T1000 (cell line): Measurements from ENCODE around the gene DGAT2L6.
"Not testable (repeated sequence)": the region's sequence is repeated elsewhere in the genome, so short reads cannot be mapped to it uniquely, and the experiment has no call there.

Experiments used
- DNase-seq: peaks from one replicate; lab custom pipeline; 2025; ENCODE audit warnings: mixed read lengths; lab: John Stamatoyannopoulos, UW

The DGAT2L6 gene

DNA sequence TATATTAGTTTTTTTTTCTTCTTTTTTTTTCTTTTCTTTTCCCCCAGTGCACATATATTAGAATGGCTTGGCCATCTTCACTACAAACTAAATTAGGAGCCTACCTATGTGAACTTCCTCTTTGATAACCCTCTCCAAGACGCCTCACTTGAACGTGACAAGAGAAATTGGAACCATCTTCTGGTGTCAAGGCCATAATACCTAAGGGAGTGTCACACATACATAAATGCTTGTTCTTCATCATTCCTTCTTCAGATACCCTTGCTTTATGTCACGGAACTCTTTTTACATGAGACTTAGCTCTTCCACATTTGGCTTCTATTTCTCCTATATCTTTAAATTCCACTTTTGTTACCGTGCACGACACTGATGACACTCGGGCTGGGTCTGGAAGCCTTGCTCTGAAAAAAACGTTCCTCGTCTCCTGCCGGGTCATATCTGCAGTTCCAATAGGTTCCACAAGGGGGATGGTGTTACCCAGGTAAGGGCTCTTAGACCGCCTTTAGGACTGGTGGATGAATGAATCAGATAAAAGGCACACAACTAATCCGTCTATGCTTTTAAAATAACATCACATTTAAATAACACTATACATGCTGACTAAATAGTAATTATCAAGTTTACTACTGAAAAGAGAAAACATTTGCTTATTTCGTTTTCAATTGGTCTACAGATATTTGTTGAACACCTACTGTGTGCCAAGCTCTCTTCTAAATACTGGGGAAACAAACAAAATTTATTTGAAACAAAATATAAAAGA is 19.9 kb downstream of the DGAT2L6 start:
- no peak for DNase-seq

DNA sequence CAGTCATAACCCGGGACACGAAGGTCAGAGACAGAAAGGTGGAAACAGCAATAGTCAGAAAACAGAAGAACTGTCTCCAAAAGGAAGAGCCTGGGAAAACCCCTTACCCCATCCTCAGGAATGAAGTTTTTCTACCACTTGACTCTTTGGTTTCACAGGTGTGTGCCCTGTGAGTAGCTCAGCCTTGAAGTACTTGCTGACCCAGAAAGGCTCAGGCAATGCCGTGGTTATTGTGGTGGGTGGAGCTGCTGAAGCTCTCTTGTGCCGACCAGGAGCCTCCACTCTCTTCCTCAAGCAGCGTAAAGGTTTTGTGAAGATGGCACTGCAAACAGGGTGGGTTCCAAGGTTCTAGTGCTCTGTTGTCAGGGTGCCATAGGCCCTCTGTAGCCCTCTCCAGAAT is 24.4 kb downstream of the DGAT2L6 start:
- no peak for DNase-seq

DNA sequence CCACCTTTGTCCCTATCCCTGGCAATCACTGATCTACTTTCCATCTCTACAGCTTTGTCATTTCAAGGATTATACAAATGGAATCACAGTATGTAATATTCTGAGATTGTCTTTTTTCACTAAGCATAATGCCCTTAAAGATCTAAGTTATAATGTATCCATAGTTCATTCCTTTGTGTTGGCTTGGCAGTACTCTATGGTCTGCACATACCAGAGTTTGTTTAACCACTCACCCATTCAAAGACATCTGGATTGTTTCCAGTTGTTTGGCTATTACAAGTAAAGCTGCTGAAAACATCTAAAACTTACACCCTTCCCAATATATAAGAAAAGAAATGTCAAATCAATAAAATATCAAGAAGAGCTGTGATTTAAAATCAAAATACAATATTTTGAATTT is 31.2 kb downstream of the DGAT2L6 start:
- DNase-seq, result no peak

DNA sequence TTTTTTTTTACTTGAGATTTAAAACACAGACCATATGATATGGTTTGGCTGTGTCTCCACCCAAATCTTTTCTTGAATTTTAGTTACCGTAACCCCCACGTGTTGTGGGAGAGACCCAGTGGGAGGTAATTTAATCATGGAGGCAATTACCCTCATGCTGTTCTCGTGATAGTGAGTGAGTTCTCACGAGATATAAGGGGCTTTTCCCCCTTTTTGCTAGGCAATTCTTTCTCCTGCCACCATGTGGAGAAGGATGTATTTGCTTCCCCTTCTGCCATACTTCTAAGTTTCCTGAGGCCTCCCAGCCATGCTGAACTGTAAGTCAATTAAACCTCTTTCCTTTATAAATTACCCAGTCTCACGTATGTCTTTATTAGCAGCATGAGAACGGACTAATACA is 32.3 kb downstream of the DGAT2L6 start:
- not testable (repeated sequence) for DNase-seq

DNA sequence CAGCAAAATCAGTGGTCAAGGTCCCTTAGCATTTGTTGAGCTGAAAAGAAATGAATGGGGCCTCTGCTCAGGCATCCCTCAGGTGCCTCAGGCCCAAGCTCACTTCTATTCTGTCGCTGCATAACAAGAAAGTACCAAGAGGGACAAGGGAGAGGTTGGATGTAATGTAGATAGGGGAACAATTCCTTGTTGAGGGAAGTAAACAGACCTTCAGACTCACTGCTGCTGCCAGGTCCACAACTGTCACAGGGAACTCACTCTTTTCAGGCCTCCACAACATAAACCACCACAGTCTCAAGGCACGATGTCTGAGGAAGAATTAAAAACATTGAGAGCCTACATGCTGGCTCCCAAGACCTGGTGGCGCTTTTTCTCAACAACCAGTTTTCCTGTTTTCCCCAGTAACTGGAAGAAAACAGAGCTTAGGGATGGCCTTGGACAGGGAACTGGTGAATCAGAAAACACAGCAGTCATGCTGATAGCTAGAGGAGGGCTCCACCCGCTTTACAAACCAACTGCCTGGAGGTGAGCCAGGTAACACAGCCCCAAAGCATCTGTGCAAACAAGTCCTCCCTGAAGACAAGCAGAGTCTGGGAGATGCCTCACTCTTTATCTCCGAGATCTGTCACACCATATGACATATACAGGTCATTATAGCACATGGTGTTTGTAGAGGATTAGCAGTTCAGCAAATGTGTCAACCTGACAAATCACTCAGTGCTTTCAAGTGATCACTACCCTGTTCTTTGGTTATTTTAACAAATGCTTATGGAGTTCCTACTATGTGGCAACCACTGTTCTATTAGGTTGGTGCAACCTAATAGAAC is 42.9 kb downstream of the DGAT2L6 start:
- DNase-seq, result no peak

DNA sequence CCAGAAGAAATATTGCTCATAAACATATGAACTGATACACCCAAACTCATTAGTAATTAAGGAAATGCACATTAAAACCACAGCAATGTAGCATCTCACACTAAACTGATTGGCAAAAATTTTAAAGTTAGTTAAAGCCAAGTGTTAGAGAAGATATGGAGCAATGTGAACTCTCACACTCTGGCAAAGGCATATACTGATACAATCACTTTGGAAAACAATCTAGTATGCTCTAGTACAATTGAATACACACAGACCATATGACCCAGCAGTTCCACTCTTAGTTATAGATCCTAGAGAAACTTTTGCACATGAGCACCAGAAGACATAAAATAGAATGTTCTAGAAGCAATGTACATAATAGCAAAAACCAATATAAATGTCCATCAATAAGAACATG is 48.8 kb downstream of the DGAT2L6 start:
- DNase-seq, result no peak

DNA sequence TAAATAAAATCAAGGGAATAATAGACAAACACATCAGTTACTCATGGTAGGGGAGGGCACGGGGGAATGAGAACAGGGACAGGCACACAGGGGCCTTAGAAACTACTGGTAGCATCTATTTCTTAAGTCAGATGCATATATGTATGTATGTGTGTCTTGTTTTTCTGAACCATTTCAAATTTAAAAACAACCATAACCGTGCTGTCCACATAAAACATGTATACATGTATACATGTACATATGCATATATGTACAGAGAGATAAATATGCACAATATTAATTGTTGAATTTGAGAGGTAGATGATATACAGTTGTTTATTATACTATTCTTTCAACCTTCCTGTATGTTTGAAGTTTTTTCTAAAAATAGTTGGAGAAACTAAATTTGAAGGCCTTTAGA is 49.4 kb downstream of the DGAT2L6 start:
- DNase-seq, result no peak

DNA sequence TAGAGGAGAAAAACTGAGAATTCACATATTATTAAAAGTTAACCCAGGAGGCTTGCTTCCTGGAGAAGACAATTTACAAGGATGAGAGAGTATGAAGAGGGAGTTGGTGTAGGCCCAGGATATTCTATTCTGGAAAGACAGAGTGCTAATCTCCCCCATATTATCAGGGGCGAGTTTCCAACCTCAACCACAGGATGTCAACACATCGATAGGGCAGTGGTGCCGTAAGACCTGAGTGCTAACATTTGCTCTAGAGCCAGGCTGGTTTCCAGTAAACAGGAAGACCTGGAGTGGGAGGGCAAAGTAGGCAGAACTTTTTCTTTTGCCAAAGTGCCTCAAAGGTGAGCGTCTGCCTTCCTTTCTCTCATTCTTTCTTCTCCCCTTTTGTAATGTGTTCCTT is 54.4 kb downstream of the DGAT2L6 start:
- DNase-seq, result no peak

DNA sequence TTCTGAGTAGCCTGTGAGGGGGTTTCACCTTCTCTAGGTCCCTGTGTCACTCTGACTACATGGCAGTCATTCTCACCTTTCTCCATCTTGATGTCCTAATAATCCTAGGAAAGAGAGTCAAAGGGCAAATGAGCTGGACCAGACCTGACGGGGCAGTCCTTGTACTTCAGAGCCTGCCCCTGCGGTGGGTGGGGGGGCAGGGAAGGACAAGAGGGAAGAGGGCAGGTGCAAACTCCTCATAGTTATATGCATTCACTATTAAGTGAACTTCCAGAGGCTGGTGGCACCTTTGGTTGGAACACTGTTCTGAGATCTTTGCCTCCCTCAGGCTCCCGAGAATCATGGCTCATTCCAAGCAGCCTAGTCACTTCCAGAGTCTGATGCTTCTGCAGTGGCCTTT is 57.1 kb downstream of the DGAT2L6 start, which contains the start of gene AWAT1:
Gene AWAT1, plus strand, starts transcription at position 301 of the 400 bp plus-strand sequence. Its CDS starts 41 bp downstream, at position 342.
- no peak for DNase-seq

DNA sequence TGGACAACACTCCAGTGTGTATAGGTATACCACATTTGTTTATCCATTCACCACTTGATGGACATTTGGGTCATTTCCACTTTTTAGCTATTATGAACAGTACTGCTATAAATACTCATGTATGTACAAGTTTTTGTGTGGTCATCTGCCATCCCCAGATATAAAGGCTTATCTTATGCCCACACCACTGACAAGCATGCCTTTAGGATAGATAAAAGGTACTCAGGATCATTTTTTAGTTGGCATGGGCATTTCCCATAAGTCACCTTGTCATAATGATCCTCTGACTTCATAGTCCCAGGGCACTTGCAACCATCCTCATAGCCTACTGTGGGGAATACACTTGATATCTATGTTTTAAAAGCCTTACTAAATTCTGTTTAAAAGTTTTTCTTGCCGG is 63.5 kb downstream of the DGAT2L6 start:
- no peak for DNase-seq

DNA sequence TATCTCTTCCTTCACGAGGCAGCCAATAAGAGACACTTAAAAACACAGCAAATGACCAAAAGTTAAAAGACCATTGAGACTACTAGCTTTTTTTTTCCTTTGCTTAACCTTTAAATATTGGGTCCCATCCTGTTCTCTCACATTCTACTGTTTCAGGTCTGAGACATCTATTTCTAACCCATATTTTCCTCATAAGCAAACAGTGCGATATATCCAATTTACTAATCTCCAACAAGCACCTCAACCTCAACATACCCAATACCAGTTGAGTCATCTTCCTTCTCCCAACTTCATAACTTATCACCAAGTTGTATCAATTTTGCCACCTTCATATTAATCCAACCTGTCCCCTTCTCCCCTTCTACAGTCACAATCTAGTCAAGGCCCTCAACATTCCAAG is 64.2 kb downstream of the DGAT2L6 start:
- DNase-seq, result no peak

DNA sequence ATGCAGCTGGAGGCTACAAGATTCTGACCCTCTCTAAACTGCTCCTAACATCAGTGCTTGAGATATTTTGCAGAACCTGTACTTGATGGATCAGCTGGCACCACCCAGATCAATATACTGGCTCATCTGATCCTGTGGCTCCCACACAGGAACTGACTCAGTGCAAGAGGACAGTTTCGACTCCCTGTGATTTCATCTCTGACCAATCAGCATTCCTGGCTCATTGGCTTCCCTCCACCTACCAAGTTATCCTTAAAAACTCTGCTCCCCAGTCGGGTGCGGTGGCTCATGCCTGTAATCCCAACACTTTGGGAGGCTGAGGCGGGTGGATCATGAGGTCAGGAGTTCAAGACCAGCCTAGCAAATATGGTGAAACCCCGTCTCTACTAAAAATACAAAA is 66.3 kb downstream of the DGAT2L6 start:
- not testable (repeated sequence) for DNase-seq

DNA sequence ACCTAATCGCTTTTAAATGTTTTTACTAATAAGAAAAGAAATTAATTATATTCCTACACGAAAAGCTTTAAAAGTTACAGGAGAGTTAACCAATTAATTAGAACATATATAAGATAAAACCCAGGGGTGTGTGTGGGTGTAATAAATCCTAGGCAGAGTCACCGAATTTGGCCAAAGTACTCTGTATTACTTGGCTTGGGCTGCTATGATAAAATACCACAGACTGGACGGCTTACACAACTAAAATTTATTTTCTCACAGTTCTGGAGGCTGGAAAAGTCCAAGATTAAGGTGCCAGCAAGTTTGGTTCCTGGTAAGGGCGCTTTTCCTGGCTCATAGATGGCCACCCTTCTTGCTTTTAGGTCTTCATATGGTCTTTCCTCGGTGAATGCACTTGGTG is 67.6 kb downstream of the DGAT2L6 start:
- no peak for DNase-seq

DNA sequence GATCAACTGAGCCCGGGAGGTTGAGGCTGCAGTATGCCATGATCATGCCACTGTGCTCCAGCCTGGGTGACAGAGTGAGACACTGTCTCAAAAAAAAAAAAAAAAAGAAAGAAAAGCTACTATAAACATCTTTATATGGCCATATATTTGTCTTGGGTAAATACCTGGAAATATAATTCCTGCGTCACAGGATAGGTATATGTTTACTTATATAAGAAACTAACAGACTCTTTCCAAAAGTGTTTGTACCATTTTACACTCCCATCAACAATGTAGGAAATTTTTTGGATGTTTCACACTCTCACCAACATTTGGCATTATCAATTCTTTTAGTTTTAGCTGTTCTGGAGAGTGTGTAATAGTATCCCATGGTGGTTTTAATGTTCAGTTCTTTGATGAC is 70.0 kb downstream of the DGAT2L6 start:
- no peak for DNase-seq

DNA sequence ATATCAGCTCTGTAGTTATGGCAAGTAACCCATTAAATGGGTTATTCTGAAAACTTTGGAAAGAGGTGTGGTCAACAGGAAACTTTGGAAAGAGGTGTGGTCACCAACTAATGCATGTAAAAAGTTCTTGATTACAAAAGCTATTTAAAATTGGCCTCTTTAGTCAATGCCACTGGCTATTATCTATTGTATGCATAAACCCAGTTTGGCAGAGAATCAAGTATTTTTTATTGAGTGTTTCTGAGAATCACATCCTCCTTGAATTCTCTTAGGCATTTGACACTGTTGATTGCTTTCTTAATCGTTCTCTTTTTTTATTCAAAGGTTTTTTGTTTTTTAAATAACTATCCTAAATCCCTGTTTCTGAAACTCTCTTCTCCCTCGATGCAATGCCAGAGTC is 75.2 kb downstream of the DGAT2L6 start:
- no peak for DNase-seq

DNA sequence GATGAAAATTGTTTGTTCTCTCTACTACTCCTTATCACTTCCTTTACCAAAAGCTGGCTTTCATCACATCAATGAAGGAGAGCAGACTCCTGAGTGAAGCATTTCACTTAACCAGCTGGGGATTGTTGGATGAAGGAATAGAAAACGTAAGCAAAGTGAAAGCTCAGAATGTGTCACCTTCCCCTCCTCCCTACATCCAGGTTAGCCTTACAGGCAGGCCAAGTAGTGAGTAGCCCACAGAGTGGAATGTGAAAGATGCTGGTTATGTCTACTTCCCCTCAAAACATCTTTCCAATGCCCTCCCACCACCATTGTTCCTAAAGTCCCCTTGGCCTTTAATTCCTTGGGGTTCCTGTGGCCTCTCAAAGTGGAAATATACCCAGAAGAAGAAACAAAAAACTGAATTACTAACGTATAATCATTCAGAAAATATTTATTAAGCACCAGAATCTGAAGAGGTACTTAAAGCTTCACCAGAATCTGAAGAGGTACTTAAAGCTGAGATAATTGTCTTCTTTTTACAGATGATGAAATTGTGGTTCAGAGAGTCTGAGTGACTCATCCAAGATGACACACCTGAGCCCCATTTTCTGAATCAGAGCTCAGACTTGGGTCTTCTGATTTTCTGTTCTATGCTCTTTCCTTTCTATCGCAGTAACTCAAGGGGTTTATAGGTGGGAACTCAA is 76.2 kb downstream of the DGAT2L6 start:
- DNase-seq, result no peak

DNA sequence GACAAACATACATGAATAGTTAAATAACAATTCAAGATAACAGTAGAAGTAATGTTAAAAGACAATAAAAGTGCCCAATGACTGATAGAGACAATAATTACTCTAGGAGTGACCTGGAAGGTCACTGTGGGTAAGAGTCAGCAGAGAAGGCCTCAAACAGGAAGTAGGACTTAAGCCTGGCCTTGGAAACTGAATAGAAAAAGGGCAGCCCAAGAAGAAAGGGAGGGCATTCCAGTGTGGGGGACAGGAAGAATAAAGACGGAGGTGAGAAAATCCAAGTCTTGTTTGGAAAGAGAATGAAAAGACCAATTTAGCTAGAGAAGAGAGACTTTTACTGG is 76.7 kb downstream of the DGAT2L6 start:
- DNase-seq, result no peak

DNA sequence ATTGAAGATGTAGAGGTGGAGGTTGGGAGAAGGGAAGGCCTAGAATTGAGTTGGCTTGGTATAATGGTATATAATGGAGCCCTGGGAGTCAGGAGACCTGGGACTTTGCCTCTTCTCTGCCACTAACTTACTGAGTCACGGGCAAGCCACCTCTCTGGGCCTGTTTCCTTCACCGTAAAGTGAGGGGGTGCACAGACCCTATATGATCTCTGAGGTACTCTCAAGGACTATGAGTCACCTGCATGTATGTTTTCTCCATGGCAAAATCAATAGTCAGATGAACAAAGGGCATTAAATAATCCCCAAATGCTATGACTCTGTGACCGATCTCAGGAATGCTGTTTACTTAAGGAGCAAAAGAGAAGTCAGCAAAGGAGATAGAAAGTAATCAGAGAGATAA is 77.6 kb downstream of the DGAT2L6 start:
- no peak for DNase-seq
